8988T (cell line): Measurements from ENCODE around the gene CTNS.
A peak's percentile ranks its signal among the peaks of the same experiment; 100 is the strongest.

Experiments used
- DNase-seq: peaks from one replicate; pipeline ENCODE4 v3.0.0; 2011

The CTNS gene

DNA sequence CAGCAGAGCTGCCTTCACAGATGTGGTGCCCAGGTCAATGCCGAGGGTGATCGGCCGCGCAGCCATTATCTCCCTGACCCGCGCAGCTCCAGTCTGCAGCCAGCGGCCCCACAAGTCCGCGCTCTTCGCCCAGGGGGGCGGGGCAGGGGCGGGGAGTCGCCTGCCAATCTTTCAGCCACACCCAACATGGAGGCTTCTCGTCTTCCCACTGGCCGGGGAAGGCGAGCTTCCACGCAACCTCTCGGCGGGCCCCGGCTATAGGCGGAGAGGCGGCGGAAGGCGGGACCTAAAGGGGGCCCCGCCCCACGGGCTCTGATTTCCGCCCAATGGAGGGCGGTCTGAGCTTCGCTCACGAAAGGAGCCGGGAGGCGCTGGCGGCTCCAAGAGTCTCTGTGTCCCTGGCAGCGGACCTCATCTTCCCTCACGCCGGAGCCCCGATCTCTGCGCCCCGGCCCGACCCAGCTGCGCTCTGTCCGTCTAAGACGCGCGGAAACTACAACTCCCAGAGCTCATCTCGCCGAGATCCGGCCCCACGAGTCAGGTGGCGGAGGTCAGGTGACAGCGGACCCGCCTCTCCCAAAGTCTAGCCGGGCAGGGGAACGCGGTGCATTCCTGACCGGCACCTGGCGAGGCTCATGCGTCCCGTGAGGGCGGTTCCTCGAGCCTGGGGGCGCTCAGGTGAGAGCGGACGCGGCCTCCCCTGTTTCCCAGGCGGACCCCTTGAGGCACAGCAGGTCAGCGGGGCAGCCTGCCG is at the start of gene CTNS, which contains the start of gene SHPK:
Gene CTNS, plus strand, starts transcription at position 607 of the 754 bp plus-strand sequence. CDS start 3,447 bp downstream, outside the sequence.
Gene SHPK, minus strand, starts transcription at position 97 of the 754 bp plus-strand sequence. Its CDS starts 31 bp downstream, at position 66.
- DNase-seq: peak; percentile 89

GRCh38 chr17:3589784-3590183 is 46.8 kb upstream of the CTNS start:
- DNase-seq: no peak

- DNase-seq: no peak
Observed at GRCh38 chr17:3590231-3590630, 46.3 kb upstream of the CTNS start.

DNA sequence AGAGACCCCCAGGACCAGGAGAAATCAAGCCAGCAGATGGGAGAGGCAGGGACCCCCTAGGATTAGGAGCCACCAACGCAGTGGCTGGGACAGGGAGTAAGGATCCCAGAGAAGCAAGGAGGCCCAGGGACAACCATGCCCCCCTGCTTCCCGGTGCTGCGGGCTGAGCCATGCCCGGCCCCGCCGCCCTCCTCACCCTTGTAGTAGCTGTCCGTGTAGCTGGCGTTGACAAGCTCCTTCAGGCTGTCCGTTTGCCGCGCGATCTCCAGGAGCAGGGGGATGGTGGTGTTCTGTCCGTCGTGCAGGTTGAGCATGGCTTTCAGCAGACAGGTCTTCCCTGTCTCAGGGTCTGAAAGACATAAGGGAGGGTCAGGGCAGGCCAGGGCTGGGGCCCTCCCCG is 45.8 kb upstream of the CTNS start:
- no peak for DNase-seq

GRCh38 chr17:3592216-3592860 is 44.2 kb upstream of the CTNS start:
- DNase-seq: no peak

DNA sequence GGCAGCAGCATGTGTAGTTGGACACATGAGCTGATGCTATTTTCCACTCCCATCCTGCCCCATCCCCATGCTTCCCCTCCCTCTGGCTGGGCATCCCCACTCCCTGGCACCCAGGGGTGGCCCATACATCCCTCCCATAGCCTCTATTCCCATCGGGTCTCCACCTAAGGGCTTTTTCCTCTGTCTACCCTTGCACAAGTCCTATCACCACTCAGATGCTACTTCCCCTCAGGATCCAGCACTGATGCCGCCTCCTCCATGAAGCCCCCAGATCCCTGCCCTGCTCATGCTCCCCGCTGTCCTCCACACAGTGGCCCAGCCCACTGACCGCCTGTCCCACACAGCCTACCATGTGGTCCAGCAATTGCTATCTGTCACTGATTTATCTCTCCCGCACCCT is 43.2 kb upstream of the CTNS start:
- no peak for DNase-seq

- DNase-seq: no peak
Observed at GRCh38 chr17:3594051-3594800, 42.3 kb upstream of the CTNS start.

DNA sequence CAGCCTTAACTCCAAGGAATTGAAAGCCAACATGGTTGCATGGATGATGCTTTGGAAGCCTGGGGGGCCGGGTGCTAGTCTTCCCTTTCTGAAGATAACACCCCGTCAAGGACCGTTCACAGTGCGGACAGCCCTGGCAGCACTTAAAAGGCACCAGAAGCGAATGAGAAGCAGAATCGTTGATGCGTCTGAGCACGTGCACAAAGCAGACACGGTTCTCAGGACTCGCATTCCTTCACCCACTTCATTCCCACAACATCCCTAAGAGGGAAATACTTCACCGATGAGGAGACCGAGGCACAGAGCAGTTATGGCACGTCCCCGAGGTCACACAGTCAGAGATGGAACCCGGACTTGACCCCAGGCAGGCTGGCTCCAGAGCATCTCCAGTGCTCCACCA is 41.6 kb upstream of the CTNS start:
- DNase-seq: no peak

GRCh38 chr17:3596804-3597464 is 39.6 kb upstream of the CTNS start:
- no peak for DNase-seq

DNA sequence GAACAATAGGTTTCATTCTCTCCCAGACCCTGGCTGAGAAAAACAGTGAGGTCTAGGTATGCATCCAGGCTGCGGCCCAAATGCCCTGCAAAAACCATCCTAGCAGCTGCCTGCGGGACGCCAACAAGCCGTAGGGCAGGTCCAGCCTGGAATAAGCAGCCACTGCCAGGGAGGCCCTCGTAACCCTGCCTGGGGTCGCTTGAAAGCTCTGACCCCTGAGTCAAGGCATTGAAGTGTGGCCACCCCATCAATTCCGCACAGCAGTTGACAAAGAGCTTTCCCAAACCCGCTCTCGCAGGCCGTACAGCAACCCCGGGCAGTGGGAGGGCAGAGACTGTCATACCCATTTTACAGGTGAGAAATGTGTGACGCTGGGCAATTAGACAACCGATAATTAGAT is 38.5 kb upstream of the CTNS start:
- no peak for DNase-seq

DNA sequence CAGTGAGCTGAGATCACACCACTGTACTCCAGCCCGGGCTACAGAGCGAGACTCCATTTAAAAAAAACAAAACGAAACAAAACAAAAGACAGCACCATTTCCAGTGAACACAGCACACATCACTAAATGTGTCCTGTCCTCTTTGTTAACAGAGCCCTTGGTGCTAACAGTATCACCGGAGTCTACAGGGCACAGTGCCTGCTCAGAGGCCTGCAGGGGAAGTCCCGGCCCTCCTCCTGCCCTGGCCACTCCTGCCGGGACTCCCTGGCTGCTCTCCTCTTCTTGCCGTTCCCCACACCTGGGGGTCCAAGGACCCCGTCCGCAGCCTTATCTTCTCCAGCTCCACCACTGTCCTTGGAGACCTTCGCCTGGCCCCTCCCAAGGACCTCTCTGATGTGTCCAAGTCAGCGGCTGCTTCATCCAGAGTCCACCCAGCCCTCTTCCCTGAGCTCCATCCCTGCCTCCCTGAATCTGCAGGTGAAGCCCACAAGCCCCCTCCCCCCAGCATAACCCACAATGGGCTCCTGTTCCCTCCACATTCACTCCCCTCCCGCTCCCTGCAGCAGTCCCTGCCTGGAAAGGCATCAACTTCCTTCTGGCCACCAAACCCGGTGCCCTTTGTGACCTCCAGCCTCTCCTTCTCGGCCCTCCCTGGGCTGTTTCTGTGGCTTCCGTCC is 35.9 kb upstream of the CTNS start:
- no peak for DNase-seq

GRCh38 chr17:3602499-3602898 is 34.1 kb upstream of the CTNS start:
- DNase-seq: no peak

- no peak for DNase-seq
Observed at GRCh38 chr17:3603119-3603869, 33.3 kb upstream of the CTNS start.

DNA sequence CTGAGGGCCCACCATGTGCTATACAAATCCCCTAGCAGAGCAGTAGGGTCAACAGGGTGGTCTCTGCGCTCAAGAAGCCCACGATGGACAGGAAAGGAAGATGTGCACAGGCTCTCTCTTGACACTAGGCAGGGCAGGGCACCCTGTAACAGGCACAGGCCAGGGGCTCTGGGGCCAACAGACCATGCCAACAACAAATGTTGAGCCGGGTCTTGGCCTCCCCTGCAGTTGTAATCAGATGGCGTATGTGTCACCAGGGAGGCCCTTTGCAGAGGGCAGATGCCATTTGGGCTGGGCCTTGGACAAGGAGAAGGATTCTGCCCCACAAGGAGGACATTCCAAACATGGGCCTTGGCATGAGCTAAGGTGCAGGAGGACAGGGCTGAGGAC is 32.7 kb upstream of the CTNS start:
- no peak for DNase-seq

DNA sequence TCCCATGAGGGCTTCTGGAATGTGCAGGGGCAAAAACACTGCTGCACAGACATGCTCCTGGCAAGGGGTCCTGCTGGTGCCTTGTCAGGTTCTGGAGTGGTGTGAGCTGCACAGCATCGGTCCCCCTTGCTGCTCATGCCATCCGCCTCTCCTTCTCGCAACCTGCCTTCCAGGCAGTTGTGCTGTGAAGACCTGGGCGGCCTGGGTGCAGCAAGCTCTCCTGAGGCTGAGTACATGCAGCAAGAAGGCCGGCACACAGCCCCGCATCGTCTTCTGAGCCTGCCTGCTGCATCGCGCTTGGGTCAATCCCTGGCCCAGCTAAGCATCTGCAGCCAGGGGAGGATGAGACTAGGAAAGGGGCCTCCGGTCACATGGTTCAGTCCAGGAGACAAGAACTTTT is 26.9 kb upstream of the CTNS start:
- no peak for DNase-seq

DNA sequence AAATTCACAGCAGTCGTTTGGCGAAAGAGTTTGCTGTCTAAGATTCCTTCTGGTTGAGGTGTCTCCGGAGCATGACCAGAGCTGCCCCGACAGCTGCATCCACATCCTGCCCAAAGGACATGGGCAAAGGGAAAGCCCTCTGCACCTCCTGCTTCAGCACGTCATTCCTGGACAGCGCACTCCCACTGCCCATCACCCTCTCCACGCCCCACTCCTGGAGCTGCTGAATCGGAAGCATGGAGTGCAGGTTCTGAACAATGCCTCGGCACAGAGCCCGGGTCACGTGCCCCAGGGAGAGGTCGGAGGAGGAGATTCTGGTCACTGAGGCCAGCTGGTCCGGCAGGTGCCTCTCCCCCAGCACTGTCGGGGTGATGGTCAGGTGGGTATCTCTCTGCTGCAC is 26.0 kb upstream of the CTNS start:
- no peak for DNase-seq

DNA sequence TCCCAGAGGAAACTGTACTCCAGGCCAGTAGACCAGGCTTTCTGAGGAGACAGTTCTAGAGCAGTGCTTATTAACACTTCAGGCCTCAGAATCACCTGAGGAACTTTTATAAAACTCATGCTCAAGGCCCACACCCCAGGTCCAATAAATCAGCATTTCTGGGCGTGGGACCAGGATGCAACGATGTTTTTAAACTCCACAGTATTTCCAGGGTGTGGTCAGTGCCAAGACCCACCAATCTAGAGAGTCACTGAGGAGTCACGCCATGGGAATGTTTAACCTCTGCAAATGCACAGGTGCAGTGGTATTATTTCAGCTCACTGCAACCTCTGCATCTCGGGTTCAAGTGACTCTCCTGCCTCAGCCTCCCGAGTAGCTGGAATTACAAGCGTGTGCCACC is 23.4 kb upstream of the CTNS start:
- DNase-seq: no peak

DNA sequence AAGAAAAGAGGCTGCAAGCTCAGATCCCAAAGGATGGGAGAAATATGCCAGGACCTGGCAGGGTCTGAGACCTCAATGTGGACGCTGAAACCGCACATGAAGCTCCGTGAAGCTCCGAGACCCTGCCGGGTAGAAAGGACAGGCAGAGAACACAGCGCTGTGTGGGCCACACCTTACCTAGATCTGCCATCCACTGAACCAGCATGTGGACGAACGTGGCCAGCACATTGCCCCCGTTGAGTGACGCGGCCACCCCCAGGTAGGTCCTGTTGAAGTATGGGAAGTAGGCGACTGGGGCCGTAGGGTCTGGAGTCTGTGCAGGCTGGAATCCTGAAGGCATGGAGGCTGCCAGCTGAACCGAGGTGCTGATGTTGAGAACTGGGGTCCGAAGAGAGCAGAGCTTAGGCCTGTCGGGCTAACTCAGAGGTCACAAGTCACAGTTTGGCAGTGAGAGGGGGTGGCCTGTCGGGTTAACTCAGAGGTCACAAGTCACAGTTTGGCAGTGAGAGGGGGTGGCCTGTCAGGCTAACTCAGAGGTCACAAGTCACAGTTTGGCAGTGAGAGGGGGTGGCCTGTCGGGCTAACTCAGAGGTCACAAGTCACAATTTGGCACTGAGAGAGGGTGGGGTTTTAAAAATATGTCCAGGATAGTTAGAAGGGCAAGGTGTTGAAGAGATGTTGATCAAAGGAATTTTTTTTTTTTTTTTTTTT is 21.2 kb upstream of the CTNS start:
- DNase-seq: no peak

DNA sequence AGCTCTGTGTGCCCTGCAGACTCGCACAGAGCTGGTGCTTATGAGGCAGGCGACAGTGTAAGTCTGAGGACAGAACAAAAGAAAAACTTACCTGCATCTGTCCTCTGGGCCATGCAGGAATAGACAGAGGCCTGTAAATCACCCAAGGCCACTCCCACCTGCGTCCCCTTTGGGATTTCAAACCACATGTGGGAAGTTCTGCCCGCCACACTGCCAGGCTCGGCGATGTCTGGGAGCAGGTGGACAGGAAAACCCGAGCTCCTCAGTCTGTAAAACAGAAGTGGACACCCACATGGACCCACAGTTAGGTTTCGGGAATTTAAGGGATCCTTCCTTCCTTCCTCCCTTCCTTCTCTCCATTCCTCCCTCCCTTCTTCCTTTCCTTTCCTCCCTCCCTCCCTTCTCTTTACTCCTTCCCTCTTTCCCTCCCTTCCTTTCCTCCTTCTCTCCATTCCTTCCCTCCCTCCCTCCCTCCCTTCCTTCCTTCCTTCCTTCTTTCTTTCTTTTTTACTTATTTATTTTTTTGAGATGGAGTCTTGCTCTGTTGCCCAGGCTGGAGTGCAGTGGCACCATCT is 15.3 kb upstream of the CTNS start:
- no peak for DNase-seq

- DNase-seq: no peak
Observed at GRCh38 chr17:3622977-3623594, 13.5 kb upstream of the CTNS start.
